Vagina (tissue), 2 donors: ENCODE data around the gene CD47. TPM values are rescaled to one million over a fixed set of nuclear protein-coding genes. Genes with fewer than 3 reads are reported as not detected.

Source experiments
- DNase-seq, 2 donors: peaks; one replicate each; pipeline ENCODE4 v3.0.0-alpha.2; 2017; ENCODE audit errors: extremely low spot score in 2 of 2
- H3K27ac ChIP-seq: fragments of 200-600 bp; sonication (generic); one replicate; pipeline ENCODE4 v1.5.1; 2019
- H3K27me3 ChIP-seq: fragments of 200-600 bp; sonication (generic); one replicate; pipeline ENCODE4 v1.5.1; 2019
- H3K36me3 ChIP-seq, 2 donors: fragments of 200-600 bp; sonication (generic); one replicate each; pipeline ENCODE4 v1.5.1; 2017 to 2019
- H3K4me1 ChIP-seq: fragments of 200-600 bp; sonication (generic); one replicate; pipeline ENCODE4 v1.5.1; 2019
- H3K4me3 ChIP-seq, 2 donors: fragments of 200-600 bp; sonication (generic); 1 replicate in 1 of 2; 2 replicates in 1 of 2; pipeline ENCODE4 v1.5.1; 2016 to 2019
- H3K9me3 ChIP-seq: fragments of 200-600 bp; sonication (generic); one replicate; pipeline ENCODE4 v1.5.1; 2019
- CTCF ChIP-seq, 3 experiments: fragments of 450-650 bp in 2 of 3; fragments of 200-600 bp in 1 of 3; sonication (generic) in 1 of 3; IDR thresholded peaks; one replicate each; pipeline ENCODE4 v1.5.1; 2017 to 2019; ENCODE audit warnings: antibody characterized with exemption in 3 of 3, mild to moderate bottlenecking in 2 of 3, moderate library complexity in 2 of 3
- POLR2A ChIP-seq, 2 donors: fragments of 450-650 bp; IDR thresholded peaks; one replicate each; pipeline ENCODE4 v1.6.1; 2017; ENCODE audit warnings: antibody characterized with exemption in 2 of 2, mild to moderate bottlenecking in 2 of 2, moderate library complexity in 2 of 2
- POLR2AphosphoS5 ChIP-seq, 2 donors: sonication (generic); formaldehyde crosslinking; IDR thresholded peaks; one replicate each; pipeline ENCODE4 v1.9.0; 2017; ENCODE audit warnings: antibody characterized with exemption in 2 of 2, mild to moderate bottlenecking in 2 of 2, low read depth in 1 of 2; ENCODE audit not compliant: insufficient read depth in 1 of 2
- intact Hi-C: fragments of 100-400 bp; cut with DNase I; formaldehyde crosslinking; loops from one replicate; pipeline ENCODE4 v1.15.1; 2023
- total RNA-seq: library from RNA; depleted of rRNA; stranded (reverse); fragments of >200 nt; gene quantifications from one replicate; pipeline ENCODE4 v1.2.3, GENCODE V29; 2016

The CD47 gene
- total RNA-seq, 1 donor from 2014 or later: 51.3 TPM

GRCh38 chr3:108030960-108031359 is 59.9 kb downstream of the CD47 start:
- no peak for TF ChIP-seq POLR2A (IDR thresholded peaks at IDR 0.05)
- no peak for TF ChIP-seq POLR2AphosphoS5 (IDR thresholded peaks at IDR 0.05; ENCODE audit: insufficient read depth in 1 of 2, low read depth in 1 of 2)
- TF ChIP-seq CTCF (IDR thresholded peaks at IDR 0.05): no peak
- H3K27ac ChIP-seq: no peak overlapping the region
- DNase-seq: no peak
- no peaks in the 10 kb centered on the region for H3K36me3 ChIP-seq
- no peaks in the 10 kb centered on the region for H3K9me3 ChIP-seq
- no peaks in the 10 kb centered on the region for H3K27me3 ChIP-seq
- intact Hi-C loops: no loop called here
- H3K4me1 ChIP-seq: no peaks in the 10 kb centered on the region
- H3K4me3 ChIP-seq: no peak overlapping the region

GRCh38 chr3:108029466-108029865 is 61.4 kb downstream of the CD47 start:
- H3K27me3 ChIP-seq: no peaks in the 10 kb centered on the region
- H3K9me3 ChIP-seq: no peaks in the 10 kb centered on the region
- H3K27ac ChIP-seq: no peak overlapping the region
- H3K36me3 ChIP-seq: no peaks in the 10 kb centered on the region
- intact Hi-C loops: no loop called here
- DNase-seq: no peak
- H3K4me1 ChIP-seq: no peaks in the 10 kb centered on the region
- H3K4me3 ChIP-seq: no peak overlapping the region
- TF ChIP-seq POLR2A (IDR thresholded peaks at IDR 0.05) (no peak), CTCF (IDR thresholded peaks at IDR 0.05) (no peak)

GRCh38 chr3:108028896-108029295 is 61.9 kb downstream of the CD47 start:
- Histone ChIP-seq H3K4me1 (no peaks in the 10 kb centered on the region), H3K27me3 (no peaks in the 10 kb centered on the region), H3K36me3 (no peaks in the 10 kb centered on the region), H3K4me3 (no peak overlapping the region), H3K27ac (no peak overlapping the region), H3K9me3 (no peaks in the 10 kb centered on the region)
- TF ChIP-seq POLR2A (IDR thresholded peaks at IDR 0.05) (no peak), POLR2AphosphoS5 (IDR thresholded peaks at IDR 0.05; ENCODE audit: insufficient read depth in 1 of 2, low read depth in 1 of 2) (no peak), CTCF (IDR thresholded peaks at IDR 0.05) (no peak)
- intact Hi-C loops: no loop called here
- DNase-seq: no peak

GRCh38 chr3:108025177-108025576 is 65.7 kb downstream of the CD47 start:
- H3K9me3 ChIP-seq: no peaks in the 10 kb centered on the region
- no peak overlapping the region for H3K4me3 ChIP-seq
- no peak for DNase-seq
- H3K27me3 ChIP-seq: no peaks in the 10 kb centered on the region
- H3K27ac ChIP-seq: no peak overlapping the region
- intact Hi-C loops: no loop called here
- no peaks in the 10 kb centered on the region for H3K36me3 ChIP-seq
- TF ChIP-seq POLR2AphosphoS5 (IDR thresholded peaks at IDR 0.05; ENCODE audit: insufficient read depth in 1 of 2, low read depth in 1 of 2): no peak
- no peak for TF ChIP-seq POLR2A (IDR thresholded peaks at IDR 0.05)
- TF ChIP-seq CTCF (IDR thresholded peaks at IDR 0.05): no peak
- peaks cover 9% of the 10 kb centered on the region for H3K4me1 ChIP-seq

GRCh38 chr3:108024146-108024850 is 66.5 kb downstream of the CD47 start:
- Histone ChIP-seq H3K36me3 (no peaks in the 10 kb centered on the region), H3K4me3 (no peak overlapping the region), H3K27ac (no peak overlapping the region), H3K4me1 (peaks cover 9% of the 10 kb centered on the region), H3K9me3 (no peaks in the 10 kb centered on the region), H3K27me3 (no peaks in the 10 kb centered on the region)
- TF ChIP-seq CTCF (IDR thresholded peaks at IDR 0.05) (no peak), POLR2AphosphoS5 (IDR thresholded peaks at IDR 0.05; ENCODE audit: insufficient read depth in 1 of 2, low read depth in 1 of 2) (no peak), POLR2A (IDR thresholded peaks at IDR 0.05) (no peak)
- intact Hi-C loops: no loop called here
- no peak for DNase-seq
